Ovary (tissue), 9 donors: ENCODE measurements around the gene TAPT1. TPM values are rescaled to one million over a fixed set of nuclear protein-coding genes. Genes with fewer than 3 reads are reported as not detected.

ENCODE experiments used
- DNase-seq, 5 donors: peaks; one replicate each; pipeline ENCODE4 v3.0.0-alpha.2; 2019 to 2020
- H3K27ac ChIP-seq, 2 donors: fragments of 200-600 bp; one replicate each; pipeline versions ENCODE4 v1.5.1 to v1.8.0; 2019 to 2022
- H3K27me3 ChIP-seq: fragments of 200-600 bp; one replicate; pipeline ENCODE4 v1.8.0; 2022
- H3K36me3 ChIP-seq: fragments of 200-600 bp; sonication (generic); one replicate; pipeline ENCODE4 v1.5.1; 2019
- H3K4me1 ChIP-seq: one replicate; pipeline ENCODE4 v1.8.1; 2013; ENCODE audit warnings: mild to moderate bottlenecking, moderate library complexity; ENCODE audit not compliant: insufficient read depth
- H3K4me3 ChIP-seq: fragments of 200-600 bp; sonication (generic); one replicate; pipeline ENCODE4 v1.5.1; 2017
- H3K9me3 ChIP-seq, 2 donors: fragments of 200-600 bp in 1 of 2; sonication (generic) in 1 of 2; one replicate each; pipeline versions ENCODE4 v1.5.1 to v1.8.1; 2013 to 2019; ENCODE audit warnings: mild to moderate bottlenecking in 1 of 2, moderate library complexity in 1 of 2
- CTCF ChIP-seq, 3 donors: fragments of 450-650 bp in 2 of 3; fragments of 200-600 bp in 1 of 3; IDR thresholded peaks; one replicate each; pipeline versions ENCODE4 v1.5.1 to v1.8.0; 2016 to 2022; ENCODE audit warnings: antibody characterized with exemption in 3 of 3, mild to moderate bottlenecking in 1 of 3
- EP300 ChIP-seq: sonication (generic); formaldehyde crosslinking; IDR thresholded peaks from one replicate; pipeline ENCODE4 v1.6.1; 2017; ENCODE audit warnings: antibody characterized with exemption
- POLR2A ChIP-seq: fragments of 450-650 bp; IDR thresholded peaks from one replicate; pipeline ENCODE4 v1.6.1; 2017; ENCODE audit warnings: antibody characterized with exemption, mild to moderate bottlenecking, moderate library complexity
- WGBS, 3 donors: extraction: QIAGEN DNeasy Blood & Tissue Kit in 1 of 3; methylation state at CpG; one replicate each; pipeline versions ENCODE4 v1.1.5 to v1.1.7; 2013 to 2017; 5-methylcytosine and 5-hydroxymethylcytosine counted together
- intact Hi-C, 4 donors: fragments of 100-400 bp; cut with DNase I; formaldehyde crosslinking; loops; one replicate each; pipeline versions ENCODE4 v1.11.0 to v1.15.1; 2022 to 2023
- polyA plus RNA-seq, 2 donors: library from polyadenylated mRNA; stranded (reverse); fragments of 200-250 nt in 1 of 2; fragments of 350-450 nt in 1 of 2; fragmentation: Illumina TruSeq in 1 of 2; extraction: RNeasy Lipid Tissue Mini Kit (QIAGEN cat#74804) in 1 of 2; gene quantifications; one replicate each; pipeline ENCODE4 v1.2.3, GENCODE V29; 2013 to 2014
- total RNA-seq, 7 donors: library from RNA; depleted of rRNA in 2 of 7; stranded (reverse); fragments of >200 nt in 2 of 7; fragmentation: NEBNext Ultra II Directional in 3 of 7; extraction: Animal tissue kit (Norgen Biotek cat#: 25700) in 3 of 7; gene quantifications; one replicate each; pipeline versions ENCODE4 v1.1.0 to v1.2.4, GENCODE V29; 2016 to 2023
- donor health status: DM: no; HTN: no; CAD: no; lungs with moderate emphysema.
- donor health status: DM: no; HTN: no; CAD: no.
- donor health status: Bipolar disorder and iron deficiency.
- donor health status: DM: yes; HTN: yes; CAD: no.
- donor health status: DM: no; HTN: no; CAD: no.
- donor health status: DM: yes; HTN: yes; CAD: no.

The TAPT1 gene
- total and polyA plus RNA-seq, 9 donors, result 18.3 to 36.7 (median 27.2) TPM

- no peaks in the 10 kb centered on the region for H3K4me1 ChIP-seq
- TF ChIP-seq CTCF (IDR thresholded peaks at IDR 0.05) (no peak), EP300 (no peak), POLR2A (no peak)
- H3K27me3 ChIP-seq, result no peaks in the 10 kb centered on the region
- H3K4me3 ChIP-seq, result no peak overlapping the region
- H3K27ac ChIP-seq, result no peak overlapping the region
- intact Hi-C loops, result no loop called here
- 94 to 97% (median 94%) methylated on average over 1 of the region's 1 CpG for WGBS, 3 donors
- H3K9me3 ChIP-seq, result no peaks in the 10 kb centered on the region
- no peaks in the 10 kb centered on the region for H3K36me3 ChIP-seq
- no peak for DNase-seq
Measured at GRCh38 chr4:16245241-16245640, 19.0 kb upstream of the TAPT1 start.

GRCh38 chr4:16243285-16243684 lies 17.0 kb upstream of the TAPT1 start:
- DNase-seq, result no peak
- WGBS, 3 donors, result 79 to 85% (median 84%) methylated on average over 4 of the region's 4 CpGs

GRCh38 chr4:16240300-16240699 lies 14.0 kb upstream of the TAPT1 start:
- Histone ChIP-seq H3K36me3 (no peaks in the 10 kb centered on the region), H3K4me1 (no peaks in the 10 kb centered on the region), H3K27me3 (no peaks in the 10 kb centered on the region), H3K27ac (no peak overlapping the region), H3K9me3 (no peaks in the 10 kb centered on the region), H3K4me3 (no peak overlapping the region)
- intact Hi-C loops, result no loop called here
- no peak for DNase-seq
- TF ChIP-seq EP300 (no peak), CTCF (IDR thresholded peaks at IDR 0.05) (no peak), POLR2A (no peak)

More at GRCh38 chr4:16243285-16243684, 17.0 kb upstream of the TAPT1 start:
- no peak overlapping the region for H3K27ac ChIP-seq
- H3K27me3 ChIP-seq, result no peaks in the 10 kb centered on the region
- no peaks in the 10 kb centered on the region for H3K36me3 ChIP-seq
- no peaks in the 10 kb centered on the region for H3K9me3 ChIP-seq
- no peaks in the 10 kb centered on the region for H3K4me1 ChIP-seq
- intact Hi-C loops, result no loop called here
- no peak overlapping the region for H3K4me3 ChIP-seq
- no peak for TF ChIP-seq POLR2A
- no peak for TF ChIP-seq CTCF (IDR thresholded peaks at IDR 0.05)
- no peak for TF ChIP-seq EP300

GRCh38 chr4:16239086-16239485 lies 12.8 kb upstream of the TAPT1 start:
- WGBS, 3 donors, result 95 to 98% (median 98%) methylated on average over 3 of the region's 3 CpGs
- Histone ChIP-seq H3K36me3 (no peaks in the 10 kb centered on the region), H3K4me1 (no peaks in the 10 kb centered on the region), H3K4me3 (no peak overlapping the region), H3K27me3 (no peaks in the 10 kb centered on the region), H3K9me3 (no peaks in the 10 kb centered on the region), H3K27ac (no peak overlapping the region)
- DNase-seq, result no peak
- intact Hi-C loops, result no loop called here
- no peak for TF ChIP-seq POLR2A
- TF ChIP-seq EP300, result no peak
- TF ChIP-seq CTCF (IDR thresholded peaks at IDR 0.05), result no peak

GRCh38 chr4:16238327-16238726 lies 12.1 kb upstream of the TAPT1 start:
- Histone ChIP-seq H3K27me3 (no peaks in the 10 kb centered on the region), H3K27ac (no peak overlapping the region), H3K36me3 (no peaks in the 10 kb centered on the region), H3K4me1 (no peaks in the 10 kb centered on the region), H3K9me3 (no peaks in the 10 kb centered on the region), H3K4me3 (no peak overlapping the region)
- no peak for DNase-seq
- WGBS, 3 donors, result 90 to 95% (median 94%) methylated on average over 3 of the region's 3 CpGs
- TF ChIP-seq POLR2A (no peak), EP300 (no peak), CTCF (IDR thresholded peaks at IDR 0.05) (no peak)
- intact Hi-C loops, result no loop called here
